IPS-NIHi7 (cell line): Measurements from ENCODE around the gene ERAS.
"Not testable (repeated sequence)": the region's sequence is repeated elsewhere in the genome, so short reads cannot be mapped to it uniquely, and the experiment has no call there.

Experiments
- DNase-seq: peaks from one replicate; pipeline ENCODE4 v3.0.0; 2012; ENCODE audit warnings: mixed read lengths; ENCODE audit errors: extremely low spot score

The ERAS gene

DNA sequence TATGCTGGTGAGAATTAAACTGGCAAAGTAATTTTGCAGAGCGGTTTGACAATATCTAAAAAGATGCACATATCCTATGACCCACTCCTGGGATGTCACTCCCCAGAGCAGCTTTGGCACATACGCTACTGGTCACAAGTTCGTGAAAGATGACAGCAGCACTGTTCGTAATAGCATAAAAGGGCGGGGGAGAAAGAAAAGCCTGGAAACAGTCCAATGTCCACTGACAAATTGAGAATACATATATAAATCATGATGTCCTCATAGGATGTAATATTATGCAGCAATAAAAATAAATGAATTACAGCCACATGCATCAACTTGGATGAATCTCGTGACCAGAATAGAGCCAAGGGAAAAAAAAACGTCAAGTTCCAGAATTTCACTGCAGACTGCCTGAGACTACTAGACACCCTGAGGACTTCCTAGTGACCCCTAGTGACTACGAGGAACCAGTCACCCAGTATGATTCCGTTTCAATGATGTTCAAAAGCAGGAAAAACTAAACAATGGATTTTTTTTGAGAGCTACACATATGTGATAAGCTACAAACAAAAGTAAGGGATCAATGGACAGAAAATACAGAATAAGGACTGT lies 7.3 kb downstream of the ERAS start:
- DNase-seq, result no peak

DNA sequence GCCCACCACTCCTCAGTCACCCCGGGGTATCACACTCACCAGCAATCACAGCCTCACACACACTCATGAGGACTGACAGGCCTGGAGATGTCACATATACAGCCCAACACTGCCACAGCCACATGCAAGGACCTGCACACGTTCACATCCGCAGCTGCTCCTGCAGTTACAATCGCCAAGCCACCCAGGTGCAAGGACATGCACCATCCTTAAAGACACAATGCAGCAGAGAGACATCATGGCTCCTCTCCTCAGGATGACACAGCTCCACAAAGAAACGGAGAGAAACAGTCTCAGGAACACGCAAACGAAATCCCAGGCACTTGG lies 8.0 kb downstream of the ERAS start:
- DNase-seq, result no peak

DNA sequence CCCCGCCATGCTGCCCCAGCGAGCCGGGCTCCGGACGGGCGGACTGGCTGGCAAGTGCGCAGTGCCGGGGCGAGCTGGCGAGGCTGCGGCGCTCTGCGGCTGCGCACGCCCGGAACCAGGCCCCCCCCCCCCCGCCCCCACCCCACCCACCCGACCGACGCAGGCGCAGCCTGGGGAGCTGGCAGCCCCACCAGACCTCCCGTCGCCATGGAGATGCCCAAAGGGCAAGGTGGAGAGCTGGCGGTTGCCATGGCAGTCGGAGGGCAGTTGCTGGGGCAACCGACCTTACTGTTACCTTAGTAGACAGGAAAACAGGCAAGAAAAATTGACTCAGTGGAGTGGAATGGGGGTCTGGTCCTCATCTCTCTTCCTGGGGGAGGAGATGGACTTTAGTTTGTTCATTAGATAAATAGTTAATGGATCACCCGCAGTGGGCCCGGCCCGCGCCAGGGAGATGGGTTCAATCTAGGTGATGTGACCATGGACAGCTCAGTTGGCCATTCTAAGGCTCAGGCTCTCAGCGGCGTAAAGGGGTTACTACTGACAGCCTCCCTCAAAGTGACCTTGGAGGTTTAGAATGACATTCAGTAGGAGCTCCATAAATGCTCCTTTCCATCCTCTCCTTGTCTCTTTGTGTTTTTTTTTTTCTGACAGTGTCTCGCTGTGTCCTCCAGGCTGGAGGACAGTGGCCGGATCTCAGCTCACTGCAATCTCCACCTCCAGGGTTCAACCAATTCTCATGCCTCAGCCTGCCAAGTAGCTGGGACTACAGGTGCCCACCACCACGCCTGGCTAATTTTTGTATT lies 9.4 kb downstream of the ERAS start, which contains the start of gene PCSK1N:
Gene PCSK1N, minus strand, starts transcription at position 87 of the 806 bp plus-strand sequence. Its CDS starts 78 bp downstream, at position 9.
- DNase-seq, result peak; percentile 40

DNA sequence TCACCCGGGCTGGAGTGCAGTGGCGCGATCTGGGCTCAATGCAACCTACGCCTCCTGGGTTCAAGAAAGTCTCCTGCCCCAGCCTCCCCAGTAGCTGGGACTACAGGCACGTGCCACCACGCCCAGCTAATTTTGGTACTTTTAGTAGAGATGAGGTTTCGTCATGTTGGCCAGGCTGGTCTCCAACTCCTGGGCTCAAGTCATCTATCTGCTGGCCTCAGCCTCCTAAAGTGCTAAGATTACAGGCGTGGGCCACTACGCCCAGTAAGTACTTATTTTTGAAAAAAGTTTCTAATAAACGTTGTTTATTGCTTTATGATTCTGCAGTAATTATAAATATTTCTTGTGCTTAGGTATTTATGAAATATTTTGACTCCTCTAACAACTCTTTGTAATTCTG lies 13.4 kb downstream of the ERAS start:
- no peak for DNase-seq

DNA sequence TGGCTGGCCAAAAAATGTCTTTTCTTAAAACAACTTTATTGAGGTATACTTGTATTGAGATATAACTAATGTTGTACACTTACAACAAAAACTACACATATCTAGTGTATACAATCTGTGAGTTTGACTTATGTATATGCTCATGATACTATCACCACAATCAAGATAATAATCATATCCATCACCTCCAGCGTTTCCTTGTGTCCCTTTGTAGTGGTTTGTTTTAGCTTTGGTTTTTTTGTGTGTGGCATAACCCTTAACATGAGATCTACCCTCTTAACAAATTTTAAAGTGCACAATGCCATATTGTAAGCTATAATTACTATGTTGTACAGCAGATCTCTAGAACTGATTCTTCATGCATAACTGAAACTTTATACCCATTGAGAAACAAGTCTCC lies 22.5 kb downstream of the ERAS start:
- DNase-seq, result no peak

DNA sequence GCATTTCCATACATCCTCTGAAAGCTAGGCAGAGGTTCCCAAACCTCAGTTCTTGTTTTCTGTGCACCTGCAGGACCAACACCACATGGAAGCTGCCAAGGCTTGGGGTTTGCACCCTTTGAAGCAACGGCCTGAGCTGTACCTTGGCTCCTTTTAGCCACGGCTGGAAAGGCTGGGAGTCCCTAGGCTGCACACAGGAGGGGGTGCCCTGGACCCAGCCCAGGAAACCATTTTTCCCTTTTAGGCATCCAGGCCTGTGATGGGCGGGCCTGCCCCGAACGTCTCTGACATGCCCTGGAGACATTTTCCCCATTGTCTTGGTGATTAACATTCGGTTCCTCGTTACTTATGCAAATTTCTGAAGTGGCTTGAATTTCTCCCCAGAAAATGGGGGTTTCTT lies 26.5 kb downstream of the ERAS start:
- no peak for DNase-seq

DNA sequence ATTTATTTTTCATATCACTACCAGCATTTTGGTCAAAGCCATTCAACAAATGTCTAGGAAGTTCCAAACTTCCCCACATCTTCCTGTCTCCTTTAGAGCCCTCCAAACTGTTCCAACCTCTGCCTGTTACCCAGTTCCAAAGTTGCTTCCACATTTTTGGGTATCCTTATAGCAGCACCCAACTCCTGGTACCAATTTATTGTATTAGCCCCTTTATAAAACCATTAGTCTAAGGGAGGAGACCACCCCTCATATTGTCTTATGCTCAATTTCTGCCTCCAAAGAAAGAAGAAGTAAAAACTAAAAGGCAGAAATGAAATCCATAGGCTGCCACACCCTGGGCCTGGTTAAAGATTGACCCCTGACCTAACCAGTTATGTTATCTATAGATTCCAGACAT lies 27.2 kb downstream of the ERAS start:
- not testable (repeated sequence) for DNase-seq

DNA sequence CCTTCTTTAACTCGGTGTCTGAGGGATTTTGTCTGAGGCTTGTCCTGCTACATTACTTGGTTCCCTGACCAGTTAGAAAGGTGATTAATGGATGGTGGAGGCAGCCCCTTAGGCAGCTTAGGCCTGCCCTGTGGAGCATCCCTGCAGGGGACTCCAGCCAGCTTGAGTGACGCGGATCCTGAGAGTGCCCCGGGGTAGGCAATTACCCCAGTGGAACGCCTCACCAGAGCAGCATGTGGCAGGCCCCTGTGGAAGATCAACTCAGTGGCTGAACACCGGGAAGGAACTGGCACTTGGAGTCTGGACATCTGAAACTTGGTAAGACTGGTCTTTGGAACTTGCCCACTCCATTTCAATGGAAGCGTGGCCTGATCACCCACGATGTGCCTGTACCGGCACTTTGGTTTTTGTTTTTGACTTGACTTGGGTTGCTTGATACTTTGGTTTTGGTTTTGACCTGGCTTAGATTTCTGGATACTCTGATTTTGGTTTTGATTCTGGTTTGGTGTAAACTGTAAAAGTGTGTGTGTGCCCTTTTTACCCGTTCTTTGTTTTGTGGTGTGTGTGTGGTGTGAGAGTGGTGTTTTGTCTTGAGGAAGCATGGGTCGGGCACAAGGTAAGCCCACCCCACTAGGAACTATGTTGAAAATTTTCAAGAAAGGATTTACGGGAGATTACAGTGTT lies 27.9 kb downstream of the ERAS start:
- DNase-seq, result not testable (repeated sequence)

DNA sequence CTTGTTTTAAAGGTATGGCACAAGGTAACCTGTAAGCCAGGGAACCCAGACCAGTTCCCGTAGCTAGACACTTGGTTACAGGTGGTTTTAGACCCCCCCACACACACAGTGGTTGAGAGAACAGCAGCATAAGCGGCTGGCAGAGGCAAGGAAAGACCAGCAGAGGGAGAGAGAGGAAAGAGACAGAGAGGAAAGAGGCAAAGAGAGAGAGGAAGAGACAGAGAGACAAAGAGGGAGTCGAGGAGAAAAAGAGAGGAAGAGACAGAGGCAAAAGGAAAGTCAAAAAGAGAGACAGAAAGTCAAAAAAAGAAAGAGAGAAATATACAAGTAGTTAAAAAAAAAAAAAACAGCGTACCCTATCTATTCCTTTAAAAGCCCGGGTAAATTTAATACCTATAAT lies 28.6 kb downstream of the ERAS start:
- no peak for DNase-seq

DNA sequence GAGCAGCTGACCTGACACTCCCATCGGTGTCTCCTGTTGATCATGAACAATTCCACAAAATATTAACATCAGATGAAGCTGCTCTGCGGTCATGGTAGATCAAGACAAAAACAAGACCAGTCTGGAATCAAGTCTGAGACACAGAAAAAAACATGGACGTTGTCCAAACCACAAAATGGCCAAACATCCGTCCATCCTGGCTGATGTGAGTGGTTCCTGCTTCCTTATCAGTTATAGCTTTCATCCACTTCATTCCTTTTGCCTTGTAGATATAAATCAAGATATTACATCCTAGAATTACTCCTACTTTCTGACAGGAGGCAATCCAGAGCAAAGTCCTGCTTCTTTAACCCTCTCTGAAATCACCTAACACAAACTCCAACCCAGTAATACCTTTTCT lies 37.9 kb downstream of the ERAS start:
- no peak for DNase-seq

DNA sequence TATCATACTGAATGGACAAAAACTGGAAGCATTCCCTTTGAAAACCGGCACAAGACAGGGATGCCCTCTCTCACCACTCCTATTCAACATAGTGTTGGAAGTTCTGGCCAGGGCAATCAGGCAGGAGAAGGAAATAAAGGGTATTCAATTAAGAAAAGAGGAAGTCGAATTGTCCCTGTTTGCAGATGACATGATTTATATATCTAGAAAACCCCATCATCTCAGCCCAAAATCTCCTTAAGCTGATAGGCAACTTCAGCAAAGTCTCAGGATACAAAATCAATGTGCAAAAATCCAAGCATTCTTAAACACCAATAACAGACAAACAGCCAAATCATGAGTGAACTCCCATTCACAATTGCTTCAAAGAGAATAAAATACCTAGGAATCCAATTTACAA lies 45.7 kb downstream of the ERAS start:
- DNase-seq, result not testable (repeated sequence)

DNA sequence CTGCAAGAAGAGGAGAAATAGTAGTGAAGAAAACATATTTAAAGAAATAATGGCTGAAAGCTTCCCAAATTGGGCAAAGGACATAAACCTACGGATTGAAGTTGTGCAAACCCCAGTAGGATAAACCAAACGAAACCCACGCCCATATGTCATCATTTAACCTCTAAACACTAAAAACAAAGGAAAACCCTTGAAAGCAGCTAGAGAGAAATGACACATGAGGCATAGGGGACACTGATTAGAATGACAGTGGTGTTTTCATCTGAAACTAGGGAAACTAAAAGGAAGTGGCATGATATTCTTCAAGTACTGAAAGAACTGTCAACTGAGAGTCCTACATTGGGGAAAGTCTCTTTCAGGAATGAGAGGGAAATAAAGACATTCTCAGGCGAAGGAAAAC lies 50.6 kb downstream of the ERAS start:
- not testable (repeated sequence) for DNase-seq
